HTR-8/SVneo (cell line): Measurements from ENCODE around the gene DIP2C.
A peak's percentile ranks its signal among the peaks of the same experiment; 100 is the strongest.

Experiments
- DNase-seq: peaks from one replicate; pipeline ENCODE4 v3.0.0; 2011; ENCODE audit warnings: low spot score, mixed read lengths; ENCODE audit not compliant: insufficient read length
- FAIRE-seq: peaks from 2 replicates; lab custom pipeline; 2011; peaks lifted over from hg19 to GRCh38; lab: Jason Lieb, UNC

DIP2C gene

DNA sequence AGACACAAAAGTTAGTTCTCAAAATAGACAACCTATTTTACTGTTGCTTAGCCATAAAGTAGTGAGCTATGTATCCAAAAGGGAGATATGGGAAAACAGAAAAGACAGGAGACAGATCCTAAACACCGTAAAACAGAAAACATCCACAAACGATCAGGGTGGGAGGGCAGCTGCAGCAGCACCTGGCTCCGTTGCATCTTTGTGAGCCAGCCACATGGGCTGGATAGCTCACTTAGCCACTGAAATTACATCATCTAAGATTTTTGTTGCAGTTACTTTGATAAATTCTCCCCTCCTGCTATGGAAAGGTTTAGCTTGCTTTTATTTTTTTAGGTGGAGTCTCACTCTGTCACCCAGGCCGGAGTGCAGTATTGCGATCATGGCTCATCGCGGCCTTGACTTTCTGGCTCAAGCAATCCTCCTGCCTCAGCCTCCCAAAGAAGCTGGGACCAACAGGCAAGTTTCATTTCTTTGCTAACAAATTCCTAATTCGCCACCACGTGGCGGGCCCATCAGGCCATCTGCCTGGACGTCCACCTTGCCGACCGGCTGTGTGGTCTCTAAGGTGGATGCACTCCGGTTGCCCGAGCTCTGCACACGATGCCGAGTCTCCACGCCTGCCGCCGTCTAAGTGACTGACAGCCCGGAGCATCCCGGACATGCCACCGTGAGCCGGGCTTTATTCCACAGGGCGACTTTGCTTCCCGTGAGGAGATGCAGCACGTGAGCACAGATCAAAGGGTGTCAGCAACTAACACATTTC is 159.8 kb downstream of the DIP2C start:
- FAIRE-seq, result no peak
- no peak for DNase-seq

DNA sequence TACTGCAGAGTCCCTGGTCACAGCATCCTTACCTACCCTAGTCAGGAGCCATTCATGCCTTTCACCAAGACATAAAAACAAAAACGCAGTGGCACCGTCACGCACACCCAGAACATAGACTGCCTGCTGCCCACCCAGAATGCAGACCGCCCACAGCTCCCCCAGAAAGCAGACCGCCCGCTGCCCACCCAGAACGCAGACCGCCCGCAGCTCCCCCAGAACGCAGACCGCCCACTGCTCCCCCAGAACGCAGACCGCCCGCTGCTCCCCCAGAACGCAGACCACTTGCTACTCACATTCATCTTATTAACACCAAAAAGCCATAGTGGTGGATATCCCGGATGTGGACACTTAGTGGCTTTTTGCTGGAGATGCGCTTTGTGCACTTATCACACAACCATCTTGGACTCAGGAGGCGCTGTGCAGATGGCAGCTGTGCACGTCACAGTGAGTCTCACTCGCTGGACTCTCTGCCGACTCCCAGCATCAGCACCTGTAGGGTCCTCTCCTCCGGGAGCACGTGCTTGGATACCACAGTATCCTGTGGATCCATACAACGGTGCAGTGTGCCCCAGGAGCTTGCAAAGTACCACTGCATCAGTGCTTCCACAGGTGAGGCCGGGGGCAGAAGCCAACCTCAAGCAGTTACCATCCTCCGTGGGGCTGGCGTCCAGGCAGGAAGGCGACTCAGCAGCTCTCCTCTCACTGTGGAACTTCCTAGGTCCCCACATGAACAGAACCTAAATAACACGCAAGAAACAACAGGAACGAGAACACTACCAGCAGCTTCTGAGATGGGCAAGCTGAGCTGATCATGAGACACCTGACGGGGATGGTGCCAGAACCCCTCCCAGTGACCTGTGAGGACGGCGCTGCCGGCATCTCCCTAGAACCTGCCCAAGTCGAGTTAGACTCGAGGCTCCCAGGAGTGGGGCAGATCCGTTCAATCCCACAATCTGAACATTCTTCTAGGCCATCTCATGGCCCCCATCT is 161.0 kb downstream of the DIP2C start:
- FAIRE-seq (no peak), DNase-seq (no peak)

DNA sequence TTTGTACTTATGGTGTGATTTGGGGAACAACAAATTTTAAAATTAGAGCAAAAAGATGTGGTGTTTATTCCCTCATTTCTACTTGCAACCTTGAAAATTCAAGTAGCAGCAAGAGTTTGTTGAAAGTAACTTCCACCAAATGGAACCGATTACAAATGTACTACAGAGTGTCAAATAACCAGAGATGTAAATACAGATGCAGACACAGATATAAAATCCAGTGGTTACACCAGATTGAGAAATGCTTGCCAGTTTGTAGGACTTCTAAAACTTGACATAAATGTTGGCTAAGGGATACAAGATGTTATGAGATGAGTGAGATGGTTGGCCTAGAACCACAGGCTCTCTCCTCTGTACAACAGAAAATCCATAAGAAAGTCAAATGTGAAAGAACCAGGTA is 162.1 kb downstream of the DIP2C start:
- no peak for DNase-seq
- no peak for FAIRE-seq

GRCh38 chr10:526651-527312 is 162.7 kb downstream of the DIP2C start:
- DNase-seq (no peak), FAIRE-seq (no peak)

- FAIRE-seq (no peak), DNase-seq (no peak)
Measured at GRCh38 chr10:525565-526315, 163.7 kb downstream of the DIP2C start.

DNA sequence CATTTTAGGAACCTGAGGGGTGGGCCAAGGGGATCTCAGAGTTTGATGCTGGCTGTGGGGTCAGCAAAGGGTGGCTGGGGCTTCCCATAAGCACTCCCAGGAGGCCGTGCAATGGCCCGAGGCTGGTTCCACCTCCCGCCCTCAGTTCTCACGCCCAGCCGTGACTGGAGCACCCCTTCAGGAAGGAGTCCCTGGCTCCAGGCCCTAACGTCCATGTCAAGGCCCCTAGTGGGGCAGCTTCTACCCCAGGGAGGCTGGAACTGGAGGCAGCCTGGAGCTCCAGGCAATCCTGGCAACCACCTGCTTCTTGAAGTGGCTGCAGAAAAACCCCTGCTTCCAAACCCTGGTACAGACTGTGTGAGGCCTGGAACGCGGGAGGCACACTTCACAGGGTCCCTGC is 165.5 kb downstream of the DIP2C start:
- FAIRE-seq, result no peak
- DNase-seq, result no peak

GRCh38 chr10:522350-522749 is 167.1 kb downstream of the DIP2C start:
- FAIRE-seq (no peak), DNase-seq (no peak)

GRCh38 chr10:521261-522250 is 167.9 kb downstream of the DIP2C start:
- no peak for DNase-seq
- FAIRE-seq, result no peak

GRCh38 chr10:520402-520787 is 169.1 kb downstream of the DIP2C start:
- no peak for FAIRE-seq
- DNase-seq, result peak; percentile 33

- DNase-seq (no peak), FAIRE-seq (no peak)
Measured at GRCh38 chr10:519716-520401, 169.6 kb downstream of the DIP2C start.

DNA sequence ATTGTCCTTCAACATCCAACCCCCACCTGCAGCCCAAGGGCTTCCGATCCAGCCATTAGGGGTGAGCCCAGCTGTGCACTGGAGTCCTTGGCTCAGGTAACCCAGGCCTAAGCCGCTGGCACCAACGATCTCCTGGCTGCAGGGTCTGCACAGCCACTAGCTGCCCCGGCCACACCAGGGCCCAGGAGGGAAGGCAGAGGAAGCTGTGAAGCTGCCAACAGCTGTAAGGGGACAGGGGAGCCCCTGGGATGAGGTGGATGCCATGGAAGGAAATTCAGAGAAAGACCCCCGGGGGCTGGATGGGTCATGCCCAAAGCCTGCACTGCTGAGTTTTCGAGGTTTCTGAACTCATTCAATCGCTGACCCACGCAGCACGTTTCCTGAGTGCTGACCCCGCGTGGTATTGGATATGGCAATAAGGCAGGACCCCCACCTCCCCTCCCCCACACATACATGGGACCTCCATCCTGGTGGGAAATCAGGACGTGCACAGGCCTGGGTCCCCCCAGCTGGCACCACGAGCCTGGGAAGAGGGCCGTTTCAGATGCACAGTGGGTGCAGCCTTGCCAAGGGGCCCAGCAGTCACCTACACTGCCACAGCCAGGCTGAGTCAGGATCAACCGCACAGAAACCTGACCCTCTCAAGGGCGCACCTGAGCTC is 170.3 kb downstream of the DIP2C start:
- FAIRE-seq, result no peak
- no peak for DNase-seq

GRCh38 chr10:517872-518475 is 171.5 kb downstream of the DIP2C start:
- no peak for DNase-seq
- FAIRE-seq, result no peak

DNA sequence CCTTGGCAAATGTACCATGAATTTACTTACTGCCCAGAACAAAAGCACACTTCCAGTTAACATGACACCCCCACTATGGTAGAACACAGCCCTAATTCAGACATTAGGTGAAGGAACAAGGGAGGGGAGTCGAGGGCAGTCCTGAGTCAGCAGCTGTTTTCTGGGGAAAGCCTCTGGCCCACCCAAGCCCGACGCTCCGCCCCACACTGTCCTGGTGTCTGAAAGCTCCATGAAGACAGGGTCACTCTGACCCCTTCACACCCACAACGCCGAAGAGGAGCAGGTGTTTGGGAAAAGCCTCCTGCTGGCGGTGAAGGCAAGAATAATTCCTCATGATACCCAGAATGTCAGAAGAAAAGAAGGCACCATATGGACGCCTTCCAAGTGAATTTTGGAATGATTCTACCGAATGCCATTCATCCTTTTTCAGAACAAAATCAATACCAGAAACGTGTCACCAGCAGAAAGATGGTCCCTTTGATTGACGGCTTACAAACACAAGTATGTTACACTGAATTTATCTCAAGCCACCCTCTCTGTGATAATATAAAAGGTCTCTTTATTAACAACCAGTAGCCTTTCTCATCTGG is 172.1 kb downstream of the DIP2C start:
- DNase-seq (no peak), FAIRE-seq (no peak)

DNA sequence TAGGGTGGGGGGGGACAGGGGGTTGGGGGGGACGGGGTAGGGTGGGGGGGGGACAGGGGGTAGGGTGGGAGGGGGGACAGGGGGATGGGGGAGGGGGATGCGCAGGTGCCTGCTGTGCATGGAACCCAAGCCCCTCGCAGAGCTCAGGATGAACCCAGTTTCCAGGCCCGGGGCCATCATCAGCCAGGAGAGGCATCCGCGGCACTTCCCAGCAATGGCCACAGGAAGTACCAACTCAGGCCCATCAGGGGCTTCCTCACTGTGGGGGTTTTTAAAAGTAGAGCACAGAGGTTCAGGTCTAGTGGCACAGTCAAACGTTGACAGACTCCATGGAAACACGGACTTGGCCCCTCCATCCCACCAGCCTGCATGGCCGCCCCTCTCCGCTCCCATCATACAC is 172.7 kb downstream of the DIP2C start:
- FAIRE-seq, result no peak
- DNase-seq, result no peak

DNA sequence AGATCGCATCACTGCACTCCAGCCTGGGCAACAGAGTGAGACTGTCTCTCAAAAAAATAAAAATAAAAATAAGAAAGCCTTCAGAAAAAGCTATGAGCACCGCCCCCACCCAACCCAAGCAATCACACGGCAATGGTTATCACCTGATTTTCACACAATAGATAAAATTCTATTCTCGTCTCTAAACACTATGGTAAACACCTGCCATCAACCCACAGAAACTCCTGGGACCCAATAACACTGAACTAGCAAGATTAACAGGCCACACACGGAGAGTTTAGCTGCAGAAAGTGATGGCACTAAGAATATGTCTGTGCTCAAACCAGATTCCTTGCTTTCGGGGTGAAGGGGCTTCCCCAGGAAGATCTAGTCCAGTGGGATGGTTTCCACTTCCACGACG is 173.8 kb downstream of the DIP2C start:
- FAIRE-seq (no peak), DNase-seq (no peak)

DNA sequence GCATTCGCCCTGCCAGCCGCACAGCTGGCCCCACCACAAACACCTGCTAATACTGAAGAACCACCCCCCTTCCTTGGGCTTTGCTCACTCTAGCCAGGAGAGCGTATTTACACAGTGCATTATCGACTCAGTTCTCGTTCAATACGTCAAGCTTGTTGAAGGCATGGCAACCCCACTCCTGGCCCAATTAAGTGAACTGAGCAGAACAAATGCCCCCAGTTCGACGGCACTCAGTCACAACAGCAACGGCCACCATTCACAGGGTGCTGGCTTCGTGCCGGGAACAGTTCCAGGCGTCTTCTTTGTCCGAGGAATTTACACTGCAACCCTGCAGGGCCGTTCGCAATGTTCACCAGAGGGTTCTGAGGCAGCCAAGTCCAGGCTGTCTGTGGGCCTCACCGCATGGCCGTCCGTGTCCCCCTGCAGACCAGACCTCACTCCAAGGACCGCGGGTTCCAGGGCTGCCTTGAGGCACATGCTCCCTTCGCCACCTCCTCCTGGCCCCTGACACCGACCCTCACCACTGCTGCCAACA is 175.3 kb downstream of the DIP2C start:
- no peak for FAIRE-seq
- DNase-seq, result no peak

DNA sequence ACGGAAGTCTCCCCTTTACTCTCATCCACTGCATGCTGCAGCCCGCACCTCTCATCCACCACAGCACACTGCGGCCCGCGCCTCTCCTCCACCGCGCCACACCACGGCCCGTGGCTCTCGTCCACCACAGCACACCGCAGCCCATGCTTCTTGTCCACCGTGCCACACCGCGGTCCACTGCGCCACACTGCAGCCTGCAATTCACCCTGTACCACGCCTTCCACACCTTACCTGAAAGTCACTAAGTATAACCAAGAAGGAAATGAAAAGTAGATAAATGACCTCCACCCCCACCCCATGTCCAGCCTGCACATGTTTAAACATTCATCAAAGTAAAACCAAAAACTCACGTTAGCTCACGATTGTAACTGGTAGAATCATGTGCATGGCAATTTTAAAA is 176.1 kb downstream of the DIP2C start:
- FAIRE-seq (no peak), DNase-seq (no peak)
